Measurements from ENCODE around the gene ADH1B.

Gene ADH1B

DNA sequence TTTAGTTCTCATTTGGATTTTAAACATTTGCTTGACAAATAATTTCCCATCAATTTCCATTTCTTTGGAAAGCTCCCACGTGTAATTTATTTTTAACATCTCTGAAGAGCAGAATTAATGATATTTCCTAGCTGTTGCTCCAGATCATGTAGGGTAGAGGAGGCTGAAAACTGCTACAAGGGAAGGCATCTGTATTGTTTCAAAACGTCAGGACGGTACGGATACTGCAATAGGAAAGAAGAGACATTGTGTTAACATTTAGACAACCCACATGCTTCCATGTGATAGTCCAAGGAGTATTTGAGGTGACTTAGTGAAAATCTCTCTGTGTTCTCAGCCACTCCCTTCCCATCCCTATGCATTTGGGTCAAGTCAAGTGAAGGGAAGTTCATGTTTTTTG lies 15.4 kb upstream of the ADH1B start:
- Histone ChIP-seq H3K27ac (ENCODE audit: extremely low read depth, low read depth, low read length) (no peak overlapping the region), H3K4me3 (ENCODE audit: low read depth, low read length) (no peak overlapping the region), H3K36me3 (ENCODE audit: control insufficient read depth in 2 of 2, insufficient read depth in 1 of 2, low read length in 2 of 2) (no peaks in the 10 kb centered on the region), H3K4me1 (ENCODE audit: control insufficient read depth, insufficient read depth, low read length) (no peaks in the 10 kb centered on the region), H3K9me3 (ENCODE audit: control insufficient read depth, insufficient read depth, low read depth, low read length) (no peaks in the 10 kb centered on the region)
- POLR2A ChIA-PET: no interaction called here
- CTCF ChIA-PET: no interaction called here
- no peak for TF ChIP-seq ZNF174 (tag by site-specific recombination; IDR thresholded peaks at IDR 0.05)
- TF ChIP-seq KLF10 (tag by site-specific recombination; IDR thresholded peaks at IDR 0.05): no peak
- TF ChIP-seq OVOL3 (tag by site-specific recombination; IDR thresholded peaks at IDR 0.05): no peak
- TF ChIP-seq PRDM10 (tag by site-specific recombination; IDR thresholded peaks at IDR 0.05): no peak

DNA sequence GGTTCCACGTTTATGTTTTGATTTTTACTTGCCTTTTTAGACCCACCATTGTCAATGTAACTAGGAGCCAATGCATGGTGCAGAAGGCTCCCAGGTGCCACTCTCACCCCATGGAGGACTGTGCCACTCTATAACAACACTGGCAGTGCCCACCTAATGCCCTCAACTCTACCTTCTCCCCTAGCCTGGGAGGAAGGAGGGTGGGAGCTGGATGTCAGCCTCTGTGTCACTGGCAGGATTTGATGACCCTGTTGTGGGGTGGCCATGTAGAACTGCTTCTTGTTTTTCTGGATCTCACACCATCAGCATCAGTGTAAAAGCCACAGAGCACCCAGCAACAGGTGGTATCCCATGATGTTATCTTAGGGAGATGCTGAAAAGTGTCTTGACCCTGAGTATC lies 13.7 kb upstream of the ADH1B start:
- TF ChIP-seq MEIS1 (CRISPR knock-in tag; IDR thresholded peaks at IDR 0.05; ENCODE audit: borderline replicate concordance) (no peak), SCRT2 (tag by site-specific recombination; IDR thresholded peaks at IDR 0.05) (0 out of 2 replicates have a peak, but pooled peaks have one; percentile 19)
- H3K36me3 ChIP-seq (ENCODE audit: control insufficient read depth in 2 of 2, insufficient read depth in 1 of 2, low read length in 2 of 2): no peaks in the 10 kb centered on the region
- ChIA-PET CTCF (interaction anchor here (0.6 kb wide), 1 partner anchor 611 kb away, joined by 3 read pairs; no protein-coding TSS in a partner anchor), POLR2A (no interaction called here)
- no peaks in the 10 kb centered on the region for H3K4me1 ChIP-seq (ENCODE audit: control insufficient read depth, insufficient read depth, low read length)
- H3K9me3 ChIP-seq (ENCODE audit: control insufficient read depth, insufficient read depth, low read depth, low read length): no peaks in the 10 kb centered on the region
- no peak overlapping the region for H3K27ac ChIP-seq (ENCODE audit: extremely low read depth, low read depth, low read length)
- H3K4me3 ChIP-seq (ENCODE audit: low read depth, low read length): no peak overlapping the region

DNA sequence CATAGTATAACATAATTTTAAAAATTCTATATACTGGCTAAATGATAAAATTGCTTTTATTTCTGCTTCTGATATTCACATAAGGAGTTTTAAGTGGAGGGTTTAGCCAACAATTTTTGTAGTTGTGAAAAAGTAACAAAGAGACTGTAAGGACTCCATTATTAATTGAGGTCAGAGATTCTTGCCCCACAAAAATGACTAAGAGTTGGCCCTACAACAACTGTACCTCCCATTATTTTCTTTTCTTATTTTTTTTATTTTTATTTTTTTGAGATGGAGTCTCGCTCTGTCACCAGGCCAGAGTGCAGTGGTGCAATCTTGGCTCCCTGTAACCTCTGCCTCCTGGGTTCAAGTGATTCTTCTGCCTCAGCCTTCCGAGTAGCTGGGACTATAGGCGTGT lies 9.4 kb upstream of the ADH1B start:
- Histone ChIP-seq H3K4me1 (ENCODE audit: control insufficient read depth, insufficient read depth, low read length) (no peaks in the 10 kb centered on the region), H3K36me3 (ENCODE audit: control insufficient read depth in 2 of 2, insufficient read depth in 1 of 2, low read length in 2 of 2) (no peaks in the 10 kb centered on the region), H3K9me3 (ENCODE audit: control insufficient read depth, insufficient read depth, low read depth, low read length) (no peaks in the 10 kb centered on the region), H3K4me3 (ENCODE audit: low read depth, low read length) (no peak overlapping the region), H3K27ac (ENCODE audit: extremely low read depth, low read depth, low read length) (no peak overlapping the region)
- POLR2A ChIA-PET: no interaction called here
- CTCF ChIA-PET: no interaction called here
- TF ChIP-seq ZNF670 (tag by site-specific recombination; IDR thresholded peaks at IDR 0.05; ENCODE audit: low read depth): no peak
- no peak for TF ChIP-seq ZNF596 (tag by site-specific recombination; IDR thresholded peaks at IDR 0.05)
- no peak for TF ChIP-seq TRIM28 (IDR thresholded peaks at IDR 0.05; ENCODE audit: borderline replicate concordance, low read length)
- no peak for TF ChIP-seq ZNF585B (tag by site-specific recombination; IDR thresholded peaks at IDR 0.05)
- no peak for TF ChIP-seq ZNF138 (tag by site-specific recombination; IDR thresholded peaks at IDR 0.05; ENCODE audit: borderline replicate concordance)
- no peak for TF ChIP-seq ZNF302 (tag by site-specific recombination; IDR thresholded peaks at IDR 0.05; ENCODE audit: low read depth)
- no peak for TF ChIP-seq ZNF423 (tag by site-specific recombination; IDR thresholded peaks at IDR 0.05)
- no peak for TF ChIP-seq PRDM10 (tag by site-specific recombination; IDR thresholded peaks at IDR 0.05)
- no peak for TF ChIP-seq ZNF133 (tag by site-specific recombination; IDR thresholded peaks at IDR 0.05)
- TF ChIP-seq ZNF202 (tag by site-specific recombination; IDR thresholded peaks at IDR 0.05; ENCODE audit: borderline replicate concordance): no peak
